CD14-positive monocyte (primary cell): Measurements from ENCODE around the gene CENPU. TPM values are rescaled to one million over a fixed set of nuclear protein-coding genes. Genes with fewer than 3 reads are reported as not detected.

Experiments used
- DNase-seq, 3 donors: peaks; one replicate each; pipeline ENCODE4 v3.0.0-alpha.2; 2011 to 2022
- H2AFZ ChIP-seq: 2 replicates; pipeline ENCODE4 v1.6.0; 2012; ENCODE audit warnings: mild to moderate bottlenecking, low read depth, low read length, inconsistent platforms; ENCODE audit not compliant: insufficient read depth, poor library complexity, severe bottlenecking
- H3K27ac ChIP-seq, 2 donors: 1 replicate in 1 of 2; 2 replicates in 1 of 2; pipeline ENCODE4 v1.5.1; 2012 to 2013; ENCODE audit warnings: low read length in 2 of 2, control low read depth in 1 of 2, inconsistent platforms in 1 of 2, low read depth in 1 of 2, mild to moderate bottlenecking in 1 of 2
- H3K27me3 ChIP-seq, 2 donors: one replicate each; pipeline versions ENCODE4 v1.6.0 to v1.6.1; 2011 to 2013; ENCODE audit warnings: low read length in 2 of 2; ENCODE audit not compliant: control insufficient read depth in 2 of 2, insufficient read depth in 2 of 2
- H3K36me3 ChIP-seq, 2 donors: replicated peaks in 1 of 2; 1 replicate in 1 of 2; 2 replicates in 1 of 2; pipeline versions ENCODE4 v1.5.1 to v1.6.1; 2012 to 2013; ENCODE audit warnings: low read length in 2 of 2, control low read depth in 1 of 2, inconsistent platforms in 1 of 2, mild to moderate bottlenecking in 1 of 2; ENCODE audit not compliant: insufficient read depth in 2 of 2, control insufficient read depth in 1 of 2
- H3K4me1 ChIP-seq, 2 donors: 1 replicate in 1 of 2; 2 replicates in 1 of 2; pipeline versions ENCODE4 v1.5.1 to v1.6.1; 2012 to 2013; ENCODE audit warnings: low read length in 2 of 2, control low read depth in 1 of 2, inconsistent platforms in 1 of 2, mild to moderate bottlenecking in 1 of 2, moderate library complexity in 1 of 2; ENCODE audit not compliant: insufficient read depth in 2 of 2, control insufficient read depth in 1 of 2
- H3K4me2 ChIP-seq: replicated peaks from 2 replicates; pipeline ENCODE3; 2012; ENCODE audit warnings: low read length, moderate library complexity, mild to moderate bottlenecking; ENCODE audit not compliant: poor library complexity, severe bottlenecking; ENCODE audit errors: extremely low read depth
- H3K4me3 ChIP-seq, 3 experiments: fragments of 200-600 bp in 1 of 3; sonication (generic) in 1 of 3; replicated peaks in 1 of 3; 1 replicate in 2 of 3; 2 replicates in 1 of 3; pipeline ENCODE4 v1.5.1; 2011 to 2013; ENCODE audit warnings: low read length in 3 of 3, mild to moderate bottlenecking in 3 of 3, control low read depth in 2 of 3, low read depth in 2 of 3, inconsistent platforms in 1 of 3, moderate library complexity in 1 of 3
- H3K79me2 ChIP-seq: 2 replicates; pipeline ENCODE4 v1.6.0; 2012; ENCODE audit warnings: mild to moderate bottlenecking, control low read depth, inconsistent platforms, low read length, moderate library complexity; ENCODE audit not compliant: insufficient read depth
- H3K9ac ChIP-seq: 2 replicates; pipeline ENCODE4 v1.6.0; 2017; ENCODE audit warnings: low read length, mild to moderate bottlenecking; ENCODE audit not compliant: insufficient read depth, poor library complexity, severe bottlenecking
- H3K9me3 ChIP-seq, 2 donors: replicated peaks in 1 of 2; 1 replicate in 1 of 2; 2 replicates in 1 of 2; pipeline versions ENCODE4 v1.5.1 to v1.6.1; 2012 to 2013; ENCODE audit warnings: low read length in 2 of 2, control low read depth in 1 of 2; ENCODE audit not compliant: control insufficient read depth in 1 of 2, insufficient read depth in 1 of 2
- H4K20me1 ChIP-seq: 2 replicates; pipeline ENCODE4 v1.6.0; 2012; ENCODE audit warnings: mild to moderate bottlenecking, low read length, control low read depth, moderate library complexity; ENCODE audit not compliant: insufficient read depth
- H3K27ac Mint-ChIP-seq, 7 donors: one replicate each; pipeline ENCODE4 v1.8.0; 2020; ENCODE audit warnings: mild to moderate bottlenecking in 7 of 7, mixed read lengths in 7 of 7, moderate library complexity in 6 of 7, inconsistent platforms in 2 of 7
- H3K27me3 Mint-ChIP-seq, 3 donors: one replicate each; pipeline ENCODE4 v1.8.0; 2021 to 2022; ENCODE audit warnings: low read depth in 3 of 3, mild to moderate bottlenecking in 3 of 3, mixed read lengths in 3 of 3, moderate library complexity in 3 of 3, inconsistent platforms in 1 of 3
- H3K36me3 Mint-ChIP-seq, 2 donors: one replicate each; pipeline ENCODE4 v1.8.0; 2020; ENCODE audit warnings: mixed read lengths in 2 of 2, inconsistent platforms in 1 of 2, mild to moderate bottlenecking in 1 of 2
- H3K4me1 Mint-ChIP-seq: one replicate; pipeline ENCODE4 v1.8.0; 2020; ENCODE audit warnings: mild to moderate bottlenecking, mixed read lengths
- H3K4me3 Mint-ChIP-seq, 2 donors: one replicate each; pipeline ENCODE4 v1.8.0; 2020; ENCODE audit warnings: mild to moderate bottlenecking in 2 of 2, mixed read lengths in 2 of 2, moderate library complexity in 1 of 2
- H3K9me3 Mint-ChIP-seq, 7 donors: one replicate each; pipeline ENCODE4 v1.8.0; 2020 to 2022; ENCODE audit warnings: mixed read lengths in 7 of 7, mild to moderate bottlenecking in 6 of 7, moderate library complexity in 6 of 7, inconsistent platforms in 2 of 7
- WGBS: methylation state at CpG from one replicate; pipeline ENCODE4 v1.1.5; 2013; ENCODE audit warnings: missing lambda C conversion rate; ENCODE audit not compliant: insufficient coverage; 5-methylcytosine and 5-hydroxymethylcytosine counted together
- intact Hi-C, 2 donors: fragments of 100-400 bp; cut with micrococcal nuclease; formaldehyde crosslinking; loops; one replicate each; pipeline versions ENCODE4 v1.15.0 to v1.15.1; 2023
- polyA plus RNA-seq, 3 donors: library from polyadenylated mRNA; depleted of rRNA in 1 of 3; unstranded in 2 of 3; stranded (reverse) in 1 of 3; fragments of 300-500 nt in 2 of 3; fragments of >200 nt in 1 of 3; fragmentation: Illumina TruSeq in 2 of 3; gene quantifications; 1 replicate in 2 of 3; 2 replicates in 1 of 3; pipeline ENCODE4 v1.2.3, GENCODE V29; 2012 to 2021
- TF ChIP-seq, protein P1 (sequence below): fragments of 200-600 bp; IDR thresholded peaks from one replicate; pipeline ENCODE4 v1.8.0; 2022; ENCODE audit warnings: antibody characterized with exemption, mild to moderate bottlenecking

Gene CENPU
- polyA plus RNA-seq, 3 donors = 1.2 to 1.6 (median 1.5) TPM

DNA sequence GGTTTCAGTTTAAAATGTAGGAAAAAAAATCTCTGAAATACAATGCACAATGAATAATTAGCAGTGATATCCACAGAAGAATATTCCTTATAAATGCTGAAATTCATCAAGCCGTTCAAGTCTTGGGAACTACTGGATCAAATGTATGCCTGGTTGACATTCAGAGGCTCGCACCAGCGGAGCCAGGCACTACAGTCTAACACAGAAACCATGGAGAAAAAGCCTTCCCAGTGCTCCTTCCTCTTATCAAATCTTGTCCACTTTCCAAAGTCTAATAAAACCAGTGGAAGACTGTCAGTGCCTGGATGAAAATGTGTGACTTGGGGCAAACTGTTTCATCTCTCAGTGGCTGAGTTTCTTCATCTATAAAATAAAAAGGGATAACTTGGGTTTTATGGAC lies 35.9 kb downstream of the CENPU start:
- WGBS = no CpG with 5 or more reads among the region's 3 CpGs
- intact Hi-C loops = no loop called here

DNA sequence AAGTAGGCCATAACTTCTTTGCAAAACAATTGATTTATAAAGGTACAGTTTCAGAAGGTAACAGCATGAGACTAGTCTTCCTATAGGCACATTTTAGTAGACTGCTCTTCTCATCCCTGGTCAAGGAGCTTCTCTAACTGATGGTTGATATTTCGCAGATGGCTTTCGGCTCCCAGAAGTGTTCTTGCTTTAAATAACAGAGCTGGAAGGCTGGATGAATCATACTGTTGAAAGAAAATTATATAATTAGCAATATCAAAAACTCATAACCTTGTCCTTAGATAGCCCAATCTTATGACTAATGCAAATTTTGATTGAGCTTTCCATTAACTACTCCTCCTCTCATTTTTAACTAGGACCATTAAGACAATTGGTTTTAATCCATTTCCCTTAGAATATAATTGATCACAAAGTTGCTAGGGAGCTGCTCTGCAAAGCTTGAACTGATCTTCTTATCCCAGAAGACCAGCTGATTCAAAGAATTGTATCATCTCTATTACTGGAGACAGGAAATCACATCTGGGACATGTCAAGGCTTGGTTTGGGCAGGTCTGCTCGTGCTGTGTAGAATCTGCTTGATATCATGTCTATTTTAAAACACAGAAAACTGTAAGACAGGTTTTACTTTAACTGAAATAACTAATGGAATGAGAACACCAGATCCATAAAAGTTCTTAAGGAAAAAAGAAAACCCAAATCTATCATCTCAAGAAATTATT lies 38.6 kb downstream of the CENPU start:
- H3K36me3 ChIP-seq = peaks cover 21 to 68% of the 10 kb centered on the region in 2 donors
- intact Hi-C loops = no loop called here
- no peaks in the 10 kb centered on the region for H3K9me3 ChIP-seq
- no peak overlapping the region for H3K4me3 ChIP-seq
- H3K4me1 Mint-ChIP-seq = no peaks in the 10 kb centered on the region
- no peak overlapping the region for H3K4me3 Mint-ChIP-seq
- peak overlapping the region in 1 of 7 donors; percentile 1 for H3K27ac Mint-ChIP-seq
- TF ChIP-seq, protein P1, sequence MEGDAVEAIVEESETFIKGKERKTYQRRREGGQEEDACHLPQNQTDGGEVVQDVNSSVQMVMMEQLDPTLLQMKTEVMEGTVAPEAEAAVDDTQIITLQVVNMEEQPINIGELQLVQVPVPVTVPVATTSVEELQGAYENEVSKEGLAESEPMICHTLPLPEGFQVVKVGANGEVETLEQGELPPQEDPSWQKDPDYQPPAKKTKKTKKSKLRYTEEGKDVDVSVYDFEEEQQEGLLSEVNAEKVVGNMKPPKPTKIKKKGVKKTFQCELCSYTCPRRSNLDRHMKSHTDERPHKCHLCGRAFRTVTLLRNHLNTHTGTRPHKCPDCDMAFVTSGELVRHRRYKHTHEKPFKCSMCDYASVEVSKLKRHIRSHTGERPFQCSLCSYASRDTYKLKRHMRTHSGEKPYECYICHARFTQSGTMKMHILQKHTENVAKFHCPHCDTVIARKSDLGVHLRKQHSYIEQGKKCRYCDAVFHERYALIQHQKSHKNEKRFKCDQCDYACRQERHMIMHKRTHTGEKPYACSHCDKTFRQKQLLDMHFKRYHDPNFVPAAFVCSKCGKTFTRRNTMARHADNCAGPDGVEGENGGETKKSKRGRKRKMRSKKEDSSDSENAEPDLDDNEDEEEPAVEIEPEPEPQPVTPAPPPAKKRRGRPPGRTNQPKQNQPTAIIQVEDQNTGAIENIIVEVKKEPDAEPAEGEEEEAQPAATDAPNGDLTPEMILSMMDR = no peak
- no peak overlapping the region for H3K9ac ChIP-seq
- no peak overlapping the region for H3K27ac ChIP-seq
- no peaks in the 10 kb centered on the region for H3K27me3 ChIP-seq
- DNase-seq = no peak
- H3K4me2 ChIP-seq = no peak overlapping the region
- no peak overlapping the region for H2AFZ ChIP-seq
- no peaks in the 10 kb centered on the region for H3K79me2 ChIP-seq
- whole genome bisulfite sequencing = no CpG with 5 or more reads among the region's 3 CpGs
- no peaks in the 10 kb centered on the region for H4K20me1 ChIP-seq
- H3K36me3 Mint-ChIP-seq = peaks cover 53 to 61% of the 10 kb centered on the region in 2 donors
- H3K4me1 ChIP-seq = no peaks in the 10 kb centered on the region
- H3K9me3 Mint-ChIP-seq = no peaks in the 10 kb centered on the region
- H3K27me3 Mint-ChIP-seq = no peaks in the 10 kb centered on the region

More for the DNA sequence above, 35.9 kb downstream of the CENPU start:
- H4K20me1 ChIP-seq = no peaks in the 10 kb centered on the region
- no peak overlapping the region for H3K27ac ChIP-seq
- H3K27ac Mint-ChIP-seq = peak overlapping the region in 2 of 7 donors; percentile 7 to 20
- H3K9me3 Mint-ChIP-seq = no peaks in the 10 kb centered on the region
- TF ChIP-seq, protein P1 = no peak
- H2AFZ ChIP-seq = no peak overlapping the region
- H3K79me2 ChIP-seq = no peaks in the 10 kb centered on the region
- H3K4me1 Mint-ChIP-seq = no peaks in the 10 kb centered on the region
- H3K27me3 Mint-ChIP-seq = no peaks in the 10 kb centered on the region
- DNase-seq = no peak
- H3K9me3 ChIP-seq = no peaks in the 10 kb centered on the region
- H3K36me3 ChIP-seq = peaks cover 14 to 82% of the 10 kb centered on the region in 2 donors
- H3K36me3 Mint-ChIP-seq = peaks cover 55% of the 10 kb centered on the region in 2 donors
- H3K27me3 ChIP-seq = no peaks in the 10 kb centered on the region
- H3K9ac ChIP-seq = no peak overlapping the region
- no peak overlapping the region for H3K4me3 Mint-ChIP-seq
- no peak overlapping the region for H3K4me2 ChIP-seq
- no peaks in the 10 kb centered on the region for H3K4me1 ChIP-seq
- H3K4me3 ChIP-seq = no peak overlapping the region
